HK-2 (cell line): Measurements from ENCODE around the gene PEX6.
A peak's percentile ranks its signal among the peaks of the same experiment; 100 is the strongest.

Experiments
- DNase-seq: peaks from one replicate; pipeline ENCODE4 v3.0.0-alpha.2; 2018; ENCODE audit not compliant: unreplicated experiment

PEX6 gene

DNA sequence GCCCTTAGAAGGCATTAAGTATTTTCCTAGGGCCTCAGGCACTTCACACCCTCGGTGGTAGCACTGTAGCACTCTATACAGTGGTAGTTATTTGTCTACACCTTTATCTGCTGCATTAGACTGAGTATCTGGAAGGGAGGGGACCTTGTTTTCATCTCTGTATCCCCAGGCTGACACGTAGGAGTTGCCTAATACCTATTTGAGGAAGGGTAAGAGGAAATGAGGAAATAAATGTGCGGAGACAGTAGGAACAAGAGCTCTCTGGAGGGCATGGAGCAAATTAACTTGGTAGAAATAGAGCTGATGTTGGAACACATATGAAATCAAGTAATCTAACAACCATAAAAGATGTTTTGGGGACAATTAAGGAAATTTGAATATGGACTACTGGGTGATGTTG, 45.8 kb downstream of the PEX6 start:
- DNase-seq, result no peak

DNA sequence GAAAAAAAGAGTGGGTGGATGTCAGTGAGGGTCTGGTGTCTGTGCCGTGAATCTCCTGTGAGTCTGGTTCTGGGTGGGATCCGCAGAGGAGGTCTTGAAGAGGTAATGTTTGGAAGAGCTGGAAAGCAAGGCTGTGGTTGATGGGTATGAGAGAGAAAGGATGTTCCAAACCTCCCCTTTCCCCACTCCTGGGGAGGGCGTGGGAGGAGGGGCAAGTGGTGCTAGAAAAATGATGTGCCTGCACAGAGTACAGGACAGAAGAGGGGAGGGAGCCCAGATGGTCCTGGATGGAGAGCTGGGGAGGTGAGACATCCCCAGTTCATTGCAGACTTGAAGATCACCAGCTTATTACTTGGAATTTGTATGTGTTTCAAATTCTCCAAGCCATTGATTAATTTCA, 46.6 kb downstream of the PEX6 start:
- DNase-seq, result no peak

DNA sequence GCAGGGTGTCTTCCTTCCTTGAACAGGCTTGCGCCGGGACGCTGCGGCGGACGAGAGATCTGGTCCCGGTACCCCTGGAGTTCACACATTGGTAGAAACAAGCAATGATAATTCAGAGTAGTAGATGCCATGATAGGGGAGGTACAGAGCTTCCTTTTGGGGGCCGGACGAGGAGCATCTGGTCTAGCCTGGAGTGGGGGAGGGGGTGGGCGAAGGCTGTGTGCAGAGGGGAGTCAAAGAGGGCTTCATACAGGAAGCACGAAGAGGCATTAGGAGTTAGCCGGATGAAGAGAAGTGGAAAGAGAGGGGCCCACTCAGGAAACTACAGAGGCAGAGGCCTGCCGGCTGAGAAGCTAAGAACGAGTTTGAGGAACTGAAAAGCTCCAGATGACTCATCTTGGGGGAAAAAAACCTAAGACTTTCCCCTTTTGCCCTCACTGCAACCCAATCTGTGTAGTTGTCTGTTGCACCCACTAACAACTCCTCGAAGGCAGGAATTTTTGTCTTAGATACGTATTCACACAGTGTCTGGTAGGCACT, 49.1 kb downstream of the PEX6 start:
- DNase-seq, result no peak

DNA sequence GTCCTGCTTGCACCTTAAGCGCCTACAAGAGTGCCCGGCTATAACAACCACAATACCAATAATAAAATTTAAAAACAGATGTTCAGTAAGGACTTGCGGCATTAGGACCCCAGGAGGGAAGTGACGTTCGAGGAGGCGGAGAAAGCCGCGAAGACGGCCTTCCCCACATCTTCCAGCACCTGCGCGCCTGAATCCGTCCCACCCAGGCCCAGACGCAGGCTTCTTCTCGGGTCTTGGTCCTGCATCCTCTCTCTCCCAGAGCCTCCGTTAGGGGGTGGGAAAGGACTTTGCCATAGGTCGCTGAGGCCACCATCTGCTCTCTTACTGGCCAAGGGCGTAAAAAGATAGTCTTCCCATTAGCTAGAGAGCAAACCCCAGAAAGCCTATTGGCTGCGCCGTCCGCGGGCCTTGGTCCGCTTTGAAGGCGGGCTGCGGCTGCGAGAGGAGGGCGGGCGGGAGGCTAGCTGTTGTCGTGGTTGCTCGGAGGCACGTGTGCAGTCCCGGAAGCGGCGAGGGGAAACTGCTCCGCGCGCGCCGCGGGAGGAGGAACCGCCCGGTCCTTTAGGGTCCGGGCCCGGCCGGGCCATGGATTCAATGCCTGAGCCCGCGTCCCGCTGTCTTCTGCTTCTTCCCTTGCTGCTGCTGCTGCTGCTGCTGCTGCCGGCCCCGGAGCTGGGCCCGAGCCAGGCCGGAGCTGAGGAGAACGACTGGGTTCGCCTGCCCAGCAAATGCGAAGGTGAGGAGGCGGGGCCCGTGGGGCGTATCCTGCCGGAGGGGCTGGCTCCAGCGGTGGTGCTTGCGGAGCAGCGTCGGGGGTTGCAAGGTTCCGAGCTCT, 49.8 kb downstream of the PEX6 start, which contains the start of gene CNPY3:
CNPY3 (plus strand) TSS at position 495 of the 835 bp plus-strand sequence; CDS start at position 586, 91 bp downstream.
- DNase-seq, result peak; percentile 97

DNA sequence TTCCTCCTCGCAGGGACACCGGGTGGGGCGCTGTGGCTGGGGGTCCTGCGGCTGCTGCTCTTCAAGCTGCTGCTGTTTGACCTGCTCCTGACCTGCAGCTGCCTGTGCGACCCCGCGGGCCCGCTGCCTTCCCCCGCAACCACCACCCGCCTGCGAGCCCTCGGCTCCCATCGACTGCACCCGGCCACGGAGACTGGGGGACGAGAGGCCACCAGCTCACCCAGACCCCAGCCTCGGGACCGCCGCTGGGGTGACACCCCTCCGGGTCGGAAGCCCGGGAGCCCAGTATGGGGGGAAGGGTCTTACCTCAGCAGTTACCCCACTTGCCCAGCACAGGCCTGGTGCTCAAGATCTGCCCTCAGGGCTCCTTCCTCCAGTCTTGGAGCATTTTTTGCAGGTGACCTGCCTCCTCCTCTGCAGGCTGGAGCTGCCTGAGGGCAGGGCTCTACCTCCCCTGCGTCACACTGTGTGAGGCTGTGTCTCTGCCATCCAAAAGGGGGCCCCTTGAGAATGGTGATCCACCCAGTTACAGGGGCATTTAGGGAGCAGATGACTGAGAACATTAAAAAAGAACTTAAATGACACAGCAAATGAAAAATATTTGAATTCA, 53.6 kb downstream of the PEX6 start:
- no peak for DNase-seq

DNA sequence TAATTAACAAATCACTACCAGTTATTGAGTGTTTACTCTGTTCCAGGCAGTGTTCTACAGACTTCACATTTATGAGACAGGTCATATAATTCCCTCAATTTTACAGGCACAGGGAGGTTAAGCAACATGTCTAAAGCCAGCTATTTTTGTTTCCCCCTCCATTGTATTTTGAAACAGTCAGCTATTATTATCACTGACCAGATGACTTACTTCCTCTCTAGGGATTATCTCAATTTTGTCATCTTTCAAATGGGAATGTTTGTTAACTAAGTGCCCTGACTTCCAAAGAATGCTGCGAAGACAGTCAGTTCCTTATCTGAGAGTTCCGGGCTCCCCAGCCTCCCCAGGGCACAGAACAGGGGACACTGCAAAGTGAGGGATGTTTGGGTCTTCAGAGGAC, 55.3 kb downstream of the PEX6 start:
- DNase-seq, result no peak

DNA sequence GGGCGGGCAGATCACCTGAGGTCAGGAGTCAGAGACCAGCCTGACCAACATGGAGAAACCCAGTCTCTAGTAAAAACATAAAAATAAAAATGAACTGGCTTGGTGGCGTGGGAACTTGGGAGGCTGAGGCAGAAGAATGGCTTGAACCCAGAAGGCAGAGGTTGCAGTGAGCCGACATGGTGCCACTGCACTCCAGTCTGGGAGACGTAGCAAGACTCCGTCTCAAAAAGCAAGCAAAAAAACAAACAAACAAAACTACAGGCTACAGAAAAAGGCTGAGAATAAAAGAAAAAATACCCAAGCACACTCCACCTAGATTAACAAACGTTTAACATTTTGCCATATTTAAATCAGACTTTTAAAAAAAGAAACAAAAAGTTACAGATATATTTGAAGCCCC, 57.2 kb downstream of the PEX6 start:
- DNase-seq, result no peak

DNA sequence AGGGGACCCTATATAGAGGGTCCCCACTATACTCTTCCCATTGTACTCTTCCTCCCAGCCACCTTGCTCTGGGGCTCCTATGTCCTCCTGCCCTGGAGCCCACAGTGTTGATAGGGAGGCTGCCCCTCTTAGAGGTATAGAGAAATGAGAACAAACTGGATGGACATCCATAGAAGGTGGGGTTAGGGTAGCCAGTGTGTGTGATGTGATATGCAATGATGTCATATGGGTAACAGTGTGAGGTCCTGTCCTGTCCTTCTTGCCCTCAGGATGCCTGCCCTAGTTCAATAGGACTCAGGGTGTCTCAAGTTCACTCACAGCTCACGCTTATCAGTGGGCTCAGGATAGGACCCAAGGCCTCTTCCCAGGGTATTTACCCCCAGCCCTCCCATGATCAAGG, 62.7 kb downstream of the PEX6 start:
- no peak for DNase-seq

DNA sequence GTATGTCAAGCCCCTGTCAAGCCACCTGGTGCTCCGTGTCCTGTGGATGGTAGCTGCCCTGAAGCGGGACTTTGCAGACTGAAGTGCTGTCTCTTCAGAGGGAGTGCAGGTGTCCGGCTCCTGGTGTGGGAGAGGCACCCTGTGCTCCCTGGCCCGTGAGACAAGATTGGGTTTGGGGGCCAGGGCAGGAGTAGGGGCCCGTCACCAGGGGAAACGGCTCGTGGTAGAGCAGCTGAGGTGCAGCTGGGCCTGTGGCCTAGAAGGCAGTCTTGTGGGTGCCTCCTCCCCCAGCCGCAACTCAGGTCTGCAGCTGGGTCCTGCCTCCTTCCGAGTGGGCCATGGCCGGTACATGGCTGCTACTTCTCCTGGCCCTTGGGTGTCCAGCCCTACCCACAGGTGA, 63.2 kb downstream of the PEX6 start, which contains the start of gene PTCRA:
PTCRA (plus strand) TSS at position 322 of the 400 bp plus-strand sequence; CDS start at position 339, 17 bp downstream.
- no peak for DNase-seq

DNA sequence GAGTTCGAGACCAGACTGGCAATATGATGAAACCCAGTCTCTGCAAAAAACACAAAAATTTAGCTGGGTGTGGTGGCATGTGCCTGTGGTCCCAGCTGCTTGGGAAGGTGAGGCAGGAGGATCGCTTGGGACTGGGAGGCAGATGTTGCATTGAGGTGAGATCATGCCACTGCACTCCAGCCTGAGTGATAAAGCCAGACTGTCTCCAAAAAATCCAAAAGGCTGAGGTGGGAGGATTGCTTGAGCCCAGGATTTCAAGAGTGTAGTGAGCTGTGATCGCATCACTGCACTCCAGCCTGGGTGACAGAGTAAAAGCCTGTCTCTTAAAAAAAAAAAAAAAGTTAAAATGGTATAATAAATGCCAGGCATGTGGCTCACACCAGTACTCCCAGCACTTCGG, 64.4 kb downstream of the PEX6 start:
- DNase-seq, result no peak
